HG03095 (cell line): ENCODE data around the gene INSM1.

ENCODE experiments used
- ATAC-seq: cut with Tn5 transposase; IDR thresholded peaks from one replicate; pipeline ENCODE4 v1.9.1; 2021; ENCODE audit warnings: moderate library complexity; ENCODE audit not compliant: unreplicated experiment

Gene INSM1

GRCh38 chr20:20362774-20363433, 5.0 kb upstream of the INSM1 start:
- no peak for ATAC-seq

- no peak for ATAC-seq
These were observed 4.5 kb upstream of the INSM1 start for GRCh38 chr20:20363434-20363798.

- ATAC-seq: no peak
These were observed 3.9 kb upstream of the INSM1 start for GRCh38 chr20:20363799-20364592.

- no peak for ATAC-seq
These were observed 3.1 kb upstream of the INSM1 start for GRCh38 chr20:20364593-20365479.

- ATAC-seq: no peak
These were observed 2.3 kb upstream of the INSM1 start for GRCh38 chr20:20365480-20366161.

- ATAC-seq: no peak
These were observed 1.4 kb upstream of the INSM1 start for GRCh38 chr20:20366551-20366875.

GRCh38 chr20:20366876-20367574, 879 bp upstream of the INSM1 start:
- ATAC-seq: no peak

- no peak for ATAC-seq
These were observed 730 bp downstream of the INSM1 start for GRCh38 chr20:20368418-20369249.

GRCh38 chr20:20369250-20370093, 1.6 kb downstream of the INSM1 start:
- ATAC-seq: no peak

- no peak for ATAC-seq
These were observed 2.2 kb downstream of the INSM1 start for GRCh38 chr20:20370094-20370575.

- ATAC-seq: no peak
These were observed 3.2 kb downstream of the INSM1 start for GRCh38 chr20:20371083-20371482.

- no peak for ATAC-seq
These were observed 3.8 kb downstream of the INSM1 start for GRCh38 chr20:20371681-20372080.

- no peak for ATAC-seq
These were observed 5.2 kb downstream of the INSM1 start for GRCh38 chr20:20373091-20373571.

- ATAC-seq: no peak
These were observed 8.0 kb downstream of the INSM1 start for GRCh38 chr20:20375862-20376261.

GRCh38 chr20:20386192-20386591, 18.3 kb downstream of the INSM1 start:
- ATAC-seq: no peak

GRCh38 chr20:20390393-20390792, 22.5 kb downstream of the INSM1 start:
- ATAC-seq: no peak

- no peak for ATAC-seq
These were observed 23.2 kb downstream of the INSM1 start for GRCh38 chr20:20391115-20391514.

GRCh38 chr20:20391766-20392165, 23.9 kb downstream of the INSM1 start:
- no peak for ATAC-seq
